ENCODE results near the gene CATSPERD.
"Not testable (repeated sequence)": the region's sequence is repeated elsewhere in the genome, so short reads cannot be mapped to it uniquely, and the experiment has no call there.

CATSPERD gene

GRCh38 chr19:5698635-5699422, 21.6 kb upstream of the CATSPERD start:
- DNase-seq (ENCODE audit: low read depth in 3 of 3): no peak

- no peak for DNase-seq (ENCODE audit: low read depth in 3 of 3)
These were observed 19.9 kb upstream of the CATSPERD start for GRCh38 chr19:5700455-5701092.

GRCh38 chr19:5702053-5702410, 18.4 kb upstream of the CATSPERD start:
- DNase-seq (ENCODE audit: low read depth in 3 of 3): not testable (repeated sequence)

- no peak for DNase-seq (ENCODE audit: low read depth in 3 of 3)
These were observed 16.3 kb upstream of the CATSPERD start for GRCh38 chr19:5703819-5704818.

GRCh38 chr19:5705552-5705951, 14.9 kb upstream of the CATSPERD start:
- no peak for DNase-seq (ENCODE audit: low read depth in 3 of 3)

- no peak for DNase-seq (ENCODE audit: low read depth in 3 of 3)
These were observed 13.4 kb upstream of the CATSPERD start for GRCh38 chr19:5706876-5707573.

- DNase-seq (ENCODE audit: low read depth in 3 of 3): no peak
These were observed 12.6 kb upstream of the CATSPERD start for GRCh38 chr19:5707576-5708575.

- no peak for DNase-seq (ENCODE audit: low read depth in 3 of 3)
These were observed 9.4 kb upstream of the CATSPERD start for GRCh38 chr19:5711025-5711424.

- no peak for DNase-seq (ENCODE audit: low read depth in 3 of 3)
These were observed 8.7 kb upstream of the CATSPERD start for GRCh38 chr19:5711713-5712161.

GRCh38 chr19:5713228-5713627, 7.2 kb upstream of the CATSPERD start:
- DNase-seq (ENCODE audit: low read depth in 3 of 3): no peak

- DNase-seq (ENCODE audit: low read depth in 3 of 3): no peak
These were observed 5.6 kb upstream of the CATSPERD start for GRCh38 chr19:5714816-5715215.

- DNase-seq (ENCODE audit: low read depth in 3 of 3): no peak
These were observed 3.1 kb upstream of the CATSPERD start for GRCh38 chr19:5717215-5717935.

GRCh38 chr19:5718037-5718578, 2.3 kb upstream of the CATSPERD start:
- peak; percentile 38 to 74 (median 46) for DNase-seq (ENCODE audit: low read depth in 3 of 3)

GRCh38 chr19:5718579-5719273, 1.7 kb upstream of the CATSPERD start:
- peak; percentile 45 to 69 (median 52) for DNase-seq (ENCODE audit: low read depth in 3 of 3)

GRCh38 chr19:5719274-5719960, 1.0 kb upstream of the CATSPERD start:
- no peak for DNase-seq (ENCODE audit: low read depth in 3 of 3)

GRCh38 chr19:5727453-5728050, 7.1 kb downstream of the CATSPERD start:
- DNase-seq (ENCODE audit: low read depth in 3 of 3): no peak

GRCh38 chr19:5733172-5733571, 12.7 kb downstream of the CATSPERD start:
- not testable (repeated sequence) for DNase-seq (ENCODE audit: low read depth in 3 of 3)

- no peak for DNase-seq (ENCODE audit: low read depth in 3 of 3)
These were observed 18.0 kb downstream of the CATSPERD start for GRCh38 chr19:5738423-5738822.

All from stimulated activated CD4-positive, alpha-beta T cell treated with anti-CD3 and anti-CD28 coated beads, TNF-alpha, amount 100 ng/mL, for 48 hours (primary cell).